Suprapubic skin (tissue), 4 donors: ENCODE measurements around the gene PLP2.

ENCODE experiments used
- EP300 ChIP-seq: sonication (generic); formaldehyde crosslinking; IDR thresholded peaks from one replicate; pipeline ENCODE4 v1.6.1; 2017; ENCODE audit warnings: antibody characterized with exemption
- POLR2A ChIP-seq, 2 donors: fragments of 450-650 bp; IDR thresholded peaks; one replicate each; pipeline ENCODE4 v1.6.1; 2017; ENCODE audit warnings: antibody characterized with exemption in 2 of 2, mild to moderate bottlenecking in 2 of 2, moderate library complexity in 2 of 2
- POLR2AphosphoS5 ChIP-seq, 3 donors: sonication (generic); formaldehyde crosslinking; IDR thresholded peaks; one replicate each; pipeline ENCODE4 v1.6.1; 2017; ENCODE audit warnings: antibody characterized with exemption in 3 of 3
- TF ChIP-seq, protein P1 (sequence below), 2 donors: fragments of 200-600 bp in 1 of 2; fragments of 450-650 bp in 1 of 2; sonication (generic) in 1 of 2; IDR thresholded peaks; one replicate each; pipeline ENCODE4 v1.5.1; 2016 to 2019; ENCODE audit warnings: antibody characterized with exemption in 2 of 2, mild to moderate bottlenecking in 1 of 2, moderate library complexity in 1 of 2

DNA sequence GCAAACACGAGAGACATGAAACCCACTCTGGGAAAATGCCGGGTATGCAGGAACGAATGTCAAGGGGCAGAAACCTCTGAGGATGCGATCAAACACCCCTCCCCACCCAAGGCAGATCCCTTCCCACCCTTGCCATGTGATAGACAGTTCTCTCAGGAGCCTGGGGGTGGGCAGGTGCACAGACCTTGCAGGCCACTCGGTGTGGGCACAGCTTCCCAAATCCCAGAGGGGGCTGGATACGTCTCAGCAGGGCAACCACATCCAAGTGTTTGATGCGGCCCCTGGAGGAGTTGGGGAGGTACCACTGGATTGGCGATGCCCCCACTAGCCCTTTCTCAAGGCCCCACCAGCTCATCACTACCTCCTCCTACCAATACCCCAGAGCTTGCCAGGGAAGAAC, 38.7 kb downstream of the PLP2 start:
- TF ChIP-seq POLR2AphosphoS5 (IDR thresholded peaks at IDR 0.05) (no peak), POLR2A (IDR thresholded peaks at IDR 0.05) (no peak), EP300 (no peak)
- TF ChIP-seq, protein P1, sequence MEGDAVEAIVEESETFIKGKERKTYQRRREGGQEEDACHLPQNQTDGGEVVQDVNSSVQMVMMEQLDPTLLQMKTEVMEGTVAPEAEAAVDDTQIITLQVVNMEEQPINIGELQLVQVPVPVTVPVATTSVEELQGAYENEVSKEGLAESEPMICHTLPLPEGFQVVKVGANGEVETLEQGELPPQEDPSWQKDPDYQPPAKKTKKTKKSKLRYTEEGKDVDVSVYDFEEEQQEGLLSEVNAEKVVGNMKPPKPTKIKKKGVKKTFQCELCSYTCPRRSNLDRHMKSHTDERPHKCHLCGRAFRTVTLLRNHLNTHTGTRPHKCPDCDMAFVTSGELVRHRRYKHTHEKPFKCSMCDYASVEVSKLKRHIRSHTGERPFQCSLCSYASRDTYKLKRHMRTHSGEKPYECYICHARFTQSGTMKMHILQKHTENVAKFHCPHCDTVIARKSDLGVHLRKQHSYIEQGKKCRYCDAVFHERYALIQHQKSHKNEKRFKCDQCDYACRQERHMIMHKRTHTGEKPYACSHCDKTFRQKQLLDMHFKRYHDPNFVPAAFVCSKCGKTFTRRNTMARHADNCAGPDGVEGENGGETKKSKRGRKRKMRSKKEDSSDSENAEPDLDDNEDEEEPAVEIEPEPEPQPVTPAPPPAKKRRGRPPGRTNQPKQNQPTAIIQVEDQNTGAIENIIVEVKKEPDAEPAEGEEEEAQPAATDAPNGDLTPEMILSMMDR (IDR thresholded peaks at IDR 0.05) = no peak
